ENCODE data around the gene HAPLN2.

The HAPLN2 gene

GRCh38 chr1:156670359-156670758 is 51.1 kb downstream of the HAPLN2 start:
- H3K4me1 ChIP-seq (ENCODE audit: insufficient read depth, low read length), result no peaks in the 10 kb centered on the region
- no peaks in the 10 kb centered on the region for H3K79me2 ChIP-seq (ENCODE audit: insufficient read depth, low read length)
- H3K4me3 ChIP-seq (ENCODE audit: low read depth in 1 of 2, low read length in 2 of 2), result no peak overlapping the region
- no peak for TF ChIP-seq EZH2 (IDR thresholded peaks at IDR 0.05; ENCODE audit: borderline replicate concordance, low read depth, low read length, severe bottlenecking)
- TF ChIP-seq, protein P1, sequence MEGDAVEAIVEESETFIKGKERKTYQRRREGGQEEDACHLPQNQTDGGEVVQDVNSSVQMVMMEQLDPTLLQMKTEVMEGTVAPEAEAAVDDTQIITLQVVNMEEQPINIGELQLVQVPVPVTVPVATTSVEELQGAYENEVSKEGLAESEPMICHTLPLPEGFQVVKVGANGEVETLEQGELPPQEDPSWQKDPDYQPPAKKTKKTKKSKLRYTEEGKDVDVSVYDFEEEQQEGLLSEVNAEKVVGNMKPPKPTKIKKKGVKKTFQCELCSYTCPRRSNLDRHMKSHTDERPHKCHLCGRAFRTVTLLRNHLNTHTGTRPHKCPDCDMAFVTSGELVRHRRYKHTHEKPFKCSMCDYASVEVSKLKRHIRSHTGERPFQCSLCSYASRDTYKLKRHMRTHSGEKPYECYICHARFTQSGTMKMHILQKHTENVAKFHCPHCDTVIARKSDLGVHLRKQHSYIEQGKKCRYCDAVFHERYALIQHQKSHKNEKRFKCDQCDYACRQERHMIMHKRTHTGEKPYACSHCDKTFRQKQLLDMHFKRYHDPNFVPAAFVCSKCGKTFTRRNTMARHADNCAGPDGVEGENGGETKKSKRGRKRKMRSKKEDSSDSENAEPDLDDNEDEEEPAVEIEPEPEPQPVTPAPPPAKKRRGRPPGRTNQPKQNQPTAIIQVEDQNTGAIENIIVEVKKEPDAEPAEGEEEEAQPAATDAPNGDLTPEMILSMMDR (IDR thresholded peaks at IDR 0.05; ENCODE audit: borderline replicate concordance, extremely low read depth, low read length, poor library complexity, severe bottlenecking), result no peak
- H3K36me3 ChIP-seq (ENCODE audit: insufficient read depth, low read length), result no peaks in the 10 kb centered on the region
- no peak overlapping the region for H3K9ac ChIP-seq (ENCODE audit: low read depth, low read length)
- no peak overlapping the region for H3K27ac ChIP-seq (ENCODE audit: low read length)
- ATAC-seq (ENCODE audit: insufficient read depth, low read depth) (no peak), DNase-seq (no peak)
- H2AFZ ChIP-seq (ENCODE audit: low read depth, low read length), result no peak overlapping the region
- no peak overlapping the region for H3K4me2 ChIP-seq (ENCODE audit: insufficient read depth, low read length)
- H3K9me3 ChIP-seq (ENCODE audit: insufficient read depth, low read length, severe bottlenecking), result no peaks in the 10 kb centered on the region
- H4K20me1 ChIP-seq (ENCODE audit: insufficient read depth, low read length), result peaks cover 12% of the 10 kb centered on the region
- peaks cover 38% of the 10 kb centered on the region for H3K27me3 ChIP-seq (ENCODE audit: insufficient read depth, low read length, poor library complexity)

DNA sequence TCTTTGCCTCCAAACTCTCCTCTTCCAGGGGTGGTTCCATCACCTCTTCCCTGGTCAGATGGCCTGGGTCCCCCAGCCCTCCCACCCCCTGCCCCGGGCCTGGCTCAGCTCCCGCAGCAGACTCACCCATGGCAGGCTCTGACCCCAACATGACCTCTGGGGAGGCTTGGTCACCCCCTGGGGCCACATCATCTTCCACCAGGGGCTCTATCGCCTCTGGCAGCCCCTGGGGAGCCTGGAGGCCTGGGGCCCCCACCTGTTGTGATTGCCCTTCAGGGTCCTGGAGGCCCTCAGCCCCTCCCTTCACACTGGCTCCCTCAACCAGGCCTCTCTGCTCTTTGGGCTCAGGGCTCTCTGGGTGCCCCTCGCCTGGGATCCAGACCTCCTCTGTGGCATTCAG is 51.6 kb downstream of the HAPLN2 start:
- H3K27me3 ChIP-seq (ENCODE audit: insufficient read depth, low read length, poor library complexity), result peaks cover 38% of the 10 kb centered on the region
- no peak overlapping the region for H2AFZ ChIP-seq (ENCODE audit: low read depth, low read length)
- peaks cover 12% of the 10 kb centered on the region for H4K20me1 ChIP-seq (ENCODE audit: insufficient read depth, low read length)
- no peaks in the 10 kb centered on the region for H3K9me3 ChIP-seq (ENCODE audit: insufficient read depth, low read length, severe bottlenecking)
- no peak for TF ChIP-seq EZH2 (IDR thresholded peaks at IDR 0.05; ENCODE audit: borderline replicate concordance, low read depth, low read length, severe bottlenecking)
- TF ChIP-seq, protein P1 (IDR thresholded peaks at IDR 0.05; ENCODE audit: borderline replicate concordance, extremely low read depth, low read length, poor library complexity, severe bottlenecking), result no peak
- H3K4me3 ChIP-seq (ENCODE audit: low read depth in 1 of 2, low read length in 2 of 2), result no peak overlapping the region
- DNase-seq (no peak), ATAC-seq (ENCODE audit: insufficient read depth, low read depth) (no peak)
- no peaks in the 10 kb centered on the region for H3K79me2 ChIP-seq (ENCODE audit: insufficient read depth, low read length)
- H3K27ac ChIP-seq (ENCODE audit: low read length), result no peak overlapping the region
- no peak overlapping the region for H3K4me2 ChIP-seq (ENCODE audit: insufficient read depth, low read length)
- no peaks in the 10 kb centered on the region for H3K36me3 ChIP-seq (ENCODE audit: insufficient read depth, low read length)
- no peaks in the 10 kb centered on the region for H3K4me1 ChIP-seq (ENCODE audit: insufficient read depth, low read length)
- no peak overlapping the region for H3K9ac ChIP-seq (ENCODE audit: low read depth, low read length)

DNA sequence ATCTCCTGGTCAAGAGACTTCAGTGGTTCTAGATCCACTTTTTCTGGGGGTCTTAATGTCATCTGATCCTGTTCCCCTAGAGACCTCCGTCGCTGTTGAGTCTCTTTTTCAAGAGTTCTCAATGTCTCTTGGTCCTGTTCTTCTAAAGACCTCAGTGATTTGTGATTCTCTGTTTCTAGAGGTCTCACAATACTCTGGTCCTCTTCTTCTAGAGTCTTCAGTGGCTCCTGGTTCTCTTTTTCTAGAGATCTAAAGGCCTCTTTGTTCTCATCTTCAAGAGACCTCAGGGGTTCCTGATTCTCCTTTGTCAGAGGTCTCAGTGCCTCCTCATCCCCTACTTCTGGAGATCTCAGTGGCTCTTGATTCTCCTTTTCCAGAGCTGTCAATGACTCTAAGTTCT is 52.6 kb downstream of the HAPLN2 start:
- no peak for DNase-seq
- Histone ChIP-seq H3K9me3 (ENCODE audit: insufficient read depth, low read length, severe bottlenecking) (no peaks in the 10 kb centered on the region), H3K4me3 (ENCODE audit: low read depth in 1 of 2, low read length in 2 of 2) (no peak overlapping the region), H4K20me1 (ENCODE audit: insufficient read depth, low read length) (peaks cover 12% of the 10 kb centered on the region), H3K4me1 (ENCODE audit: insufficient read depth, low read length) (no peaks in the 10 kb centered on the region), H2AFZ (ENCODE audit: low read depth, low read length) (no peak overlapping the region), H3K9ac (ENCODE audit: low read depth, low read length) (no peak overlapping the region), H3K27me3 (ENCODE audit: insufficient read depth, low read length, poor library complexity) (peaks cover 38% of the 10 kb centered on the region), H3K79me2 (ENCODE audit: insufficient read depth, low read length) (no peaks in the 10 kb centered on the region), H3K36me3 (ENCODE audit: insufficient read depth, low read length) (no peaks in the 10 kb centered on the region), H3K4me2 (ENCODE audit: insufficient read depth, low read length) (no peak overlapping the region), H3K27ac (ENCODE audit: low read length) (no peak overlapping the region)
- no peak for ATAC-seq (ENCODE audit: insufficient read depth, low read depth)
- TF ChIP-seq, protein P1 (IDR thresholded peaks at IDR 0.05; ENCODE audit: borderline replicate concordance, extremely low read depth, low read length, poor library complexity, severe bottlenecking), result no peak
- no peak for TF ChIP-seq EZH2 (IDR thresholded peaks at IDR 0.05; ENCODE audit: borderline replicate concordance, low read depth, low read length, severe bottlenecking)

Measured in DND-41 (cell line).